ENCODE results near the gene MLANA. TPM values are rescaled to one million over a fixed set of nuclear protein-coding genes. Genes with fewer than 3 reads are reported as not detected.

Gene MLANA
- total RNA-seq, 1 experiment from 2014 or later: not detected

DNA sequence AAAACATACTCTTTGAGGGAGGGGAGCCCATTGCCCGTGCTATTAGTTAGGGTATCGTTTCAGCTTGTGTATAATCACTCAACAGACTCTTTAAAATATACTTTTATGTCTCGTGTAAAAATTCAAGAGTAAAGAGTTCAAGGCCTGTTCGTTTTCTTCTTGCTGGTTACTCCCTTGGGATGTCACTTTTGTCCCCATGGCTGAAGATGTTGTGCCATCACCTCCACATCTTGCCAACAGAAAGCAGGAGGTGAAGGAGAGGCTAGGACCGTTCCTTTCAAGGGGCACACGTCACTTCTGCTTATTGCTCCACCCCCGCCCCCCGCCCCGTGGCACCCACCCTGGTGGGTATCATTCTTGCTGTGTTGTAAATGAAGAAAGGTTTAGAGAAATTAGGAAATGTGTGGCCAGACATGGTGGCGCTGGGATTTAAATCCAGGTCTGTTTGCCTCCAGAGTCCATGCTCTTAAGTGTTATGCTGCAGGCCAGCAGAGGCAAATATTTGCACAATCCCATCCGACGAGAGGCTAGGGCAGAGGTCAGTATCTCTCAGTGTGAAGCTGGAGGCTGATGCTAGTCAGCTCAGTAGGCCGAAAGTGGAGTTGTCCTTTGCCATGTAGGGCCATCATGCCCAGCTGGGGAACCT is 3.0 kb downstream of the MLANA start:
- no peak for DNase-seq (ENCODE audit: low read depth)
- in situ Hi-C loops (cut with HindIII; ENCODE audit: low pct_unique_long_range_greater_than_20kb, low sequenced_read_pairs): no loop called here

DNA sequence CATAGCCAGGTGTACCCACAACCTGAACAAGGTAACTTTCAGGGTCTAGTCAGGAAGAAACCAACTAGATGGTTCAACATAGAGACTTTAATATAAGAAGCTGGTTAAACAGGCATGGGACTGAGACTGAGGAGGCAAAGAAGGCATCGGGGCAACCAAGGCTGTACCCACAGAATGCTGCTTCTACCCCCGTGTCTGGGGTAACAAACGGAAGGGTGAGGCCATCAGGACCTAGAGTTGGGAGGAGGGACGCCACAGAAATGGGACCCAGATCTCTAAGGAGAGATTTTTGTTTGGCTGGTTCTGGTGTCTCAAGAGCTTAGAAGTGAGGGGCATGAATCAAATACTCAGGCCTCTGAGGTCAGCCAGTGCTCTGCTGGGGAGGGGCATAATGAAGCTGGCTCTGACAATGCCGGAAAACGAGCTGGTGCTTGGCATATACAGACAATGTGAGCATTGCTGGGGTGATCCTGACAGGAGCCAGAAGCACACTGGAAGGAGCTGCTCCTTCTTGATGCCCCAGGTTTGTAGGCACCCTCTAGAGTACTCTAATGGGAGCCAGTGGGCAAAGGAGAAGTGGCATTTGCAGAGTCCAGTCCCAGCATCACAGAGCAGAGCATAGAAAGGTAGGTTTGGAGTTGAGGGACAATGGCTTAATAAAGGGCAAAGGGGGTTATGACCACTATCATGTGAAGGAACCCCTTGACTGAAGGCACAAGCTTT is 3.7 kb downstream of the MLANA start:
- in situ Hi-C loops (cut with HindIII; ENCODE audit: low pct_unique_long_range_greater_than_20kb, low sequenced_read_pairs): no loop called here
- DNase-seq (ENCODE audit: low read depth): no peak

DNA sequence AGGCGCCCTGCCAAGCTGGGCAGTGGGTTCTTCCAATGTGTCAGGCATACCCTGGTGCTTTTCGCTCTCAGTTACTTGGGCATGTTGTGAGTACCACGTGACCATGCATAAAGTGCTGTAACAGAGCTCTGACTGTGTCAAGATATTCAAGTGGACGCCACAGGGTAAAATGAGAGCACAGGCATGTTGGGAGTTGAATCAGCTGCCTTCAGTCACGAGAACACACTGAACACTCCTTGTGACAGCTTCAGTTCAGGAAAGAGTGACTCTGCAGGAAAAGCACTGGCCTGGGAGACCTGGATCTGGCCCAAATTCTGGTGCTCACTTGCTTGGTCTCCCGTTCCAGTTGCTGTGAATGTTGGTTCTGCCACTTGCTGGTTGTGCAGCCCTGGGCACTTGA is 5.1 kb downstream of the MLANA start:
- in situ Hi-C loops (cut with HindIII; ENCODE audit: low pct_unique_long_range_greater_than_20kb, low sequenced_read_pairs): no loop called here
- no peak for DNase-seq (ENCODE audit: low read depth)

DNA sequence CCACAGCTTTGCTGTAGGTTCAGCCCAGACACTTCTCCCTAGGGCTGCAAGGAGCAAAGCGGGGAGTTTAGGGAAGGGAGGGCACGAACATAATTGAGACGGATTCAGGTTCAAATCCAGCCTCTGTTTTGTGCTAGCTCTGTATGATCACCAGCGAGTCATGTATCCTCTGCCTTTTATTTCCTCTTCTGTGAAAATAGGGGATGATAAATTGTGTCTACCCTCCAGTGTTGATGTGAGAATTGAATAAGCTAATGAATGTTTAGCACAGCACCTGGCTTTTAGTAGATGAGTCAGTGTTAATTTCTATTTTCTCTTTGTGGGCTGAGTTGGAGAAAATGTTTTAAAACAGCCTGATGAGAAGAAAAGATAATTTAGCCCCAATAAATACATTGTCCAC is 6.2 kb downstream of the MLANA start:
- in situ Hi-C loops (cut with HindIII; ENCODE audit: low pct_unique_long_range_greater_than_20kb, low sequenced_read_pairs): no loop called here
- no peak for DNase-seq (ENCODE audit: low read depth)

DNA sequence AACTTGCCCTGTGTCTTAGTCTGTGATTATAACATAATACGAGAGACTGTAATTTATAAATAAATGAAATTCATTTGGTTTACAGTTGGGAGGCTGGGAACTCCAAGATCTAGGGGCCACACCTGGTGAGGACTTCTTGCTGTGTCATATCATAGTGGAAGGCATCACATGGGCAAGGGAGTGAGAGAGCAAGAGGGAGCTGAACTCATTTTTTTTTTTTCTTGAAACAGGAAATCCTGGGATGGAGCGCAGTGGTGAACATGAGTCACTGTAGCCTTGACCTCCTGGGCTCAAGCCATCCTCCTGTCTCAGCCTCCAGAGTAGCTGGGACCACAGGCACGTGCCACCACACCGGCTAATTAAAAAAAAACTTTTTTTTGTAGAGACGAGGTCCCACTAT is 7.2 kb downstream of the MLANA start:
- DNase-seq (ENCODE audit: low read depth): no peak

DNA sequence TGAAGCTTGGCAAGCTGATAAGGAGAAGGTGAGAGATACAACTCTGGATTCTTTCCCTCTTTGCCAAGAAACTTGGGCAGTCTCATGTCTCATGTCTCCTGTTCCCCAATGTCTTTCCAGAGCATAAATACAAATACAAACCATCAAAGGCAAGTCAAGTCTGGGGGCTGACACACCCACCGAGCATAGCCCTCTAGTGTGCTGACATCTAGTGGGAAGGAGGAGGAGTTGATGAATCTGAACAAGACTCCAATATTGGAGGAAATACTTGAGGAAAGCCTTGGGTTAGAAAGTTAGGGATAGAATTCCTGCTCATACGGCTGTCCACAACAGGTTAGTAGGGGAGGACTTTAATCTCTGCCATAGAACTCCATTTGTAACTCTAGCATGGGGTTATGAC is 8.6 kb downstream of the MLANA start:
- DNase-seq (ENCODE audit: low read depth): no peak
- in situ Hi-C loops (cut with HindIII; ENCODE audit: low pct_unique_long_range_greater_than_20kb, low sequenced_read_pairs): no loop called here

More for the DNA sequence above, 7.2 kb downstream of the MLANA start:
- in situ Hi-C loops (cut with HindIII; ENCODE audit: low pct_unique_long_range_greater_than_20kb, low sequenced_read_pairs): no loop called here

DNA sequence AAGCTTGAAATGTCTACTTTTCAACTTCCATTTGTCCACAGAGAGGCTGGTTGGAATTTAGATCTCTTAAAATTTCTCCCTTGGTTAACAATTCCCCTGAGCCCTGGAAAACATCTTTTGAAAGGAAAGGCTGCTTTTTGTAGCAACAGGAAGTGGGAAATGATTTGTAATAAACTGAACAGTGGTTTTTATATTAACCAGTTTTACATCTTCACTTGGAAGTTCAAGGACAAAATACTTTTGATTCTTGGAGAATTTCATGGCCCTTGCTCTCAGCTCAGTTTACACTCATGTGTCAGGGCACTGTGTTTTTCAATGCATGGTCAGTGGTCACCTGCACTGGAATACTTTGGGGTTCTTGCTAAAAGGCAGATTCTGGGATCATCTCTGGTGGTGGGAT is 9.9 kb downstream of the MLANA start:
- no peak for DNase-seq (ENCODE audit: low read depth)
- in situ Hi-C loops (cut with HindIII; ENCODE audit: low pct_unique_long_range_greater_than_20kb, low sequenced_read_pairs): no loop called here

DNA sequence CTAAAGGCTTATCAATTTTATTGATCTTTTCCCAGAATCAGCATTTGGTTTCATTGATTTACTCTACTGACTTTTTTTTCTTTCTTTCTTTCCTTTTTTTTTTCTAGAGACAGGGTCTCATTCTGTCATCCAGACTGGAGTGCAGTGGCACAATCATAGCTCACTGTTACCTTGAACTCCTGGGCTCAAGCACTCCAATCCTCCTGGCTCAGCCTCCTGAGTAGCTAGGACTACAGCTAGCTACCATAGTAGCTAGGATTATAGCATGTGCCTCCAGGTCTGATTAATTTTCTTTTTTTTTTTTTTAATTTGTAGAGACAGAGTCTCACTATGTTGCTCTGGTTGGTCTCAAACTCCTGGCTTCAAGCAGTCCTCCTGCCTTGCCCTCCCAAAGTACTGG is 11.7 kb downstream of the MLANA start:
- in situ Hi-C loops (cut with HindIII; ENCODE audit: low pct_unique_long_range_greater_than_20kb, low sequenced_read_pairs): no loop called here

DNA sequence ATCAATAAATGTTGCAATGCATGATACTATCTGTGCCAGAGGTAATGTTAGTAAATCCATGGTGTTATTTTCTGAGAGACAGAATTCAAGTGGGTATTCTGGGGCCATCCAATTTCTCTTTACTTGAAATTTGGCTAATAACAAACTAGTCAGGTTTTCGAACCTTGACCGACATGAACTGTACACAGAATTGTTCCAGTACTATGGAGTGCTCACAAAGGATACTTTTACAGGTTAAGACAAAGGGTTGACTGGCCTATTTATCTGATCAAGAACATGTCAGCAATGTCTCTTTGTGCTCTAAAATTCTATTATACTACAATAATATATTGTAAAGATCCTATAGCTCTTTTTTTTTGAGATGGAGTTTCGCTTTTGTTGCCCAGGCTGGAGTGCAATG is 18.2 kb downstream of the MLANA start:
- in situ Hi-C loops (cut with HindIII; ENCODE audit: low pct_unique_long_range_greater_than_20kb, low sequenced_read_pairs): no loop called here
- no peak for DNase-seq (ENCODE audit: low read depth)

More for the DNA sequence above, 11.7 kb downstream of the MLANA start:
- DNase-seq (ENCODE audit: low read depth): no peak

DNA sequence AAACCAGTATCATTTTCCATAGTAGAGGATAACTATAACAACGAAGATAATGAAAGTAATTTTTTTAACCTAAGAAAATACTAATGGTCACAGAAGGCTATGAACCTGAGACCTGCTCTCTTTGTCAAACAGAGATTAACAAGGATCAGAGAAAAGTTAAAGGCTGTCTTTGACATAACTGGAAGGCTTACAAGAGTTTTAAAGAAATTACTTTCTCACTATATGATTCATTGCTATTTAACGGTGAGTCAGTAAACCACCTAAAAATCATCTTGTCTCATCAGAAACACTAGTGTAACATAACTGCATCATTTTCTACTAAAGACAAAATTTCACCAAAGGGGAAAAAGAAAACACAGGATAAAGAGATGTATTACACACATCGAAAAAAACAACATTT is 19.3 kb downstream of the MLANA start:
- no peak for DNase-seq (ENCODE audit: low read depth)
- in situ Hi-C loops (cut with HindIII; ENCODE audit: low pct_unique_long_range_greater_than_20kb, low sequenced_read_pairs): no loop called here

DNA sequence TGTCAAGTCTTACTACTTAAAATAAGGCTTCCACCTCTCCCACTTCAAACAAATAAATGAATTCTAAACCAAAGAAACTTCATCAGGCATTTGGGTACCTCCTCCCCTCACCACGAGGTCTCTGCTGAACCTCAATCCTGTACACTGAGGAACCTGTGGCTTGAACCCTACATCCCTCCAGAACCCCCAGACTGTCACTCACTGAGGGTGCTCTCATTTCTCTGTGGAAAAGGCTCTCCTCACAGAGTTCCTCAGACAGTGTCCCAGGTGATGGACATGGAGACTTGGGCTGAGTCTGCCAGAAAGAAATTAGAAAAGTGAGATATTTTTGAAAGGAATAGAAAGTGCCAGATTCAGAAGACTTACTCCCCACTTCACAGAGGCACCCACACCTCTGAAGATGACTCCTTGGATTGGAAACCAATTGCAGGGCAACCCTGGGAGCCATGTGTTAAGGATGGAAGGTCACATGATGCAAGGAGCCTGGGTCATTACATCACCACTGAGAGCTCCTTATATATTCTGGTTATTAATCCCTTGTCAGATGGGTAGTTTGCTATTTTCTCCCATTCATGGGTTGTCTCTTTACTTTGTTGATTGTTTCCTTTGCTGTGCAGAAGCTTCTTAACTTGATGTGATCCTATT is 19.8 kb downstream of the MLANA start:
- in situ Hi-C loops (cut with HindIII; ENCODE audit: low pct_unique_long_range_greater_than_20kb, low sequenced_read_pairs): no loop called here
- no peak for DNase-seq (ENCODE audit: low read depth)

DNA sequence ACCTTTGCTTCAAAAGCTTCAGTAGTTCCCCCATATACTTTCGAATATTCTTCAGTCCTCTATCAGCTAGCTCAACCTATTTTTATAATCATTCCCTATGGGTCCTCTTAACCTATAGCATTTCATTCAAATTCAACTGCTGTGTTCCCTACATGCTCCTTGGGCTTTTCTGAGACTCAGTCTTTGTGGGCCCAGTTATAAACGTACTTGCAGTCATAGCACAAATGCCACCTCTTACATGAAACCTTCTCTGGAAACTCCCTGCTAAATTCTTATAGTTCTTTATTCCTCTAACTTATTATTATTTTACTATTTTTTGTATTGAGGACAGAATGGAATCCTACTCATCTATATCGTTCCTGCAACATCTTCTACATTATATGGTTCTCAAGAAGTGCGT is 24.7 kb downstream of the MLANA start:
- DNase-seq (ENCODE audit: low read depth): no peak
- in situ Hi-C loops (cut with HindIII; ENCODE audit: low pct_unique_long_range_greater_than_20kb, low sequenced_read_pairs): no loop called here

DNA sequence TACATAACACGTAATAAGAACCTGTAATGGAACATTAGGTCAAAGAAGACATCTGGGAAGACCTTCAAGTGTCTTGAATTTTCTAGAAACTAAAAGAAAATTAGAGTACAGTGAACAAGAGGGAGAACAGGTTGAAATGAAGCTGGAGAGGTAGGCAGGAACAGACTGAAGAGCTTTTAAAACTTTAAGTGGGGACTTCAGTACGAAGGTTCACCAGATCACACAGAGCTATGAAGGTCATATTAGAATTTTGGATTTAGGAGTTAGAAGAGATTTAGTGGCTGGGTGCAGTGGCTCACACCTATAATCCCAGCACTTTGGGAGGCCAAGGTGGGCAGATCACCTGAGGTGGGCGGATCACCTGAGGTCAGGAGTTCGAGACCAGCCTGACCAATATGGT is 26.6 kb downstream of the MLANA start:
- in situ Hi-C loops (cut with HindIII; ENCODE audit: low pct_unique_long_range_greater_than_20kb, low sequenced_read_pairs): no loop called here
- DNase-seq (ENCODE audit: low read depth): no peak

DNA sequence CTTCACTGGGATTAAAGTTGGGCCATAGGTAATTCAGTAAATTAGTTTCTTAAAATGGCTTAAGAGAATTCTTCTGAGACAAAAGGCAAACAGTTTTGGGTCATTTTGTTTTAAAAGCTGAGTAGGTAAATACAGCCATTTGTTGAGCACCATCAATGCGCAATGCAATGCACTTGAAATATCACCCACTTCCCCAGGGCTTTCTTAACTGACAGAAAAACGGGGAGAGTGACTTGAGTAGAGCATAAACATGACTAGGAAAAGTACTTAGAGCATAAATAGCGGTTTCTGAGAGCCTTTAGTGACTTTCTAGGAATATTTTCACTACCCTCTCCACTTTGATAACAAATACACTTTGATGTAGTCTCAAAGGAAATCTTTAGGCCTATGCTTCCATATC is 27.2 kb downstream of the MLANA start:
- in situ Hi-C loops (cut with HindIII; ENCODE audit: low pct_unique_long_range_greater_than_20kb, low sequenced_read_pairs): no loop called here
- DNase-seq (ENCODE audit: low read depth): no peak

DNA sequence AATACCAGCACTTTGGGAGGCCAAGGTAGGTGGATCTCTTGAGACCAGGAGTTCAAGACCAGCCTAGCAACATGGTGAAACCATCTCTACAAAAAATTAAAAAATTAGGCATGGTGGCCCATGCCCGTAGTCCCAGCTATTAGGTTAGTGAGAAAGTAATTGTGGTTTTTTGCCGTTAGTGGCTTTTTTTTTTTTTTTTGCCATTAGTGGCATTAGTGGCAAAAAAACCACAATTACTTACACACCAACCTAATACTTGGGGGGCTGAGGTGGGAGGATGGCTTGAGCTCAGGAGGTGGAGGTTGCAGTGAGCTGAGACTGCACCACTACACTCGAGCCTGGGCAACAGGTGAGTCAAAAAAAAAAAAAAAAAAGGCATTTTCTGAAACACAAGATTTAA is 27.8 kb downstream of the MLANA start:
- no peak for DNase-seq (ENCODE audit: low read depth)
- in situ Hi-C loops (cut with HindIII; ENCODE audit: low pct_unique_long_range_greater_than_20kb, low sequenced_read_pairs): no loop called here

DNA sequence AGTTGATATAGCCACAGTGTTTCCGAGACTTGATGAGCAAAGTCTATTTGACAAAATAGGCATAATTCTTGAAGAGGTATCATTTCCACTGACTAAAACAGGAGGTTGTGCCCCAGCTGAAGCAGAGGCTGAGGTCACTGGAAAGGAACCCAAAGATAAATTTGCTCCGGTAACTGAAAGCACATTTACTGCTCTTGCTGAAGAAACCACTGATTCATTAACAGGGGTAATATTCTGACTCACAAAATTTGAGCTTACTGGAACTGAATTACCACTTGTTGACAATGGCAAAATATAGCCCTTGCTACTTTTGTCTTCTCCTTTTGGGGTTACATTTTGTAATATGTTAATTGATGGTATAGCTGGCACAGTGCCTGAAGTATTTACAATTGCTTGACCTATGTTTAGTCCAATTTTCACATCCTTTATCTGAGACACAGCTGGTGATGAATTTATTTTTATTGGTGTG is 30.2 kb downstream of the MLANA start:
- in situ Hi-C loops (cut with HindIII; ENCODE audit: low pct_unique_long_range_greater_than_20kb, low sequenced_read_pairs): no loop called here
- DNase-seq (ENCODE audit: low read depth): no peak

DNA sequence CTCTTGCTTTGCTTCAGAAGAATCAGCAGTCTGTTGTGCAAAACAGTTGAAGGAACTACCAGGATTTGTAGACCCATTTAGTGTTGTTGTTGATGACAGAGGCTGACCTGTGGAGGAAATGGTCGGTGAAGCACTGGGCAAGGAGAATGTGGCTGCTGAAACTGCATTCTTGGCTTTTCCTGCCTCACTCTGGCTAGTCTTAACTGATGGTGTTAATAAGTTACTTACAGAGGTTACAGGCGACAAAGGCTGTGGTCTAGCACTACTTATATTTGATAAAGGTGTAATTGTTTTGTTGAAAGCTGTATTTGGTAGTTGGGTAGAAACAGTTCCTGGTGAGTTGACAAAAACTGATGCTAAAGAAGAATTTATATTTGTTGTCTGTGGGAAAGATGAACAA is 31.5 kb downstream of the MLANA start:
- peak; percentile 4 for DNase-seq (ENCODE audit: low read depth)
- in situ Hi-C loops (cut with HindIII; ENCODE audit: low pct_unique_long_range_greater_than_20kb, low sequenced_read_pairs): no loop called here

DNA sequence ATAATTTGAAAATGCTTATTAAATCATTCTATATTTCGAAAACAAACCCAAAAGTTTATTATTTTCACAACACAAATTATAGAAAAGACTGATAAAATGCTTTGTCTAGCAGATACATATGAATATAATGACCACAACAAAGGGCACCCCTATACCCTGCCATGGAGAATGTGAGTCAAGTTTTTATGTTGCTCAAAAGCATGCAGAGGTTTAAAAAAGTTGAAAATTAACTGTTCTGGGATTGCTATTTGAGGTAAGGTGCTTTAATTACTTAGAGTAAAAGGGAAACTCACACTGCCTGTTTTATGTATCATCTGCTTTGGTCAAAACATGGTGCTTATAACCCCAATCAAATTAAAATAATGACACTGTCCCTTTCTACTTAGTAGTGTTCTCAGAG is 41.0 kb downstream of the MLANA start:
- no peak for DNase-seq (ENCODE audit: low read depth)
- in situ Hi-C loops (cut with HindIII; ENCODE audit: low pct_unique_long_range_greater_than_20kb, low sequenced_read_pairs): no loop called here

DNA sequence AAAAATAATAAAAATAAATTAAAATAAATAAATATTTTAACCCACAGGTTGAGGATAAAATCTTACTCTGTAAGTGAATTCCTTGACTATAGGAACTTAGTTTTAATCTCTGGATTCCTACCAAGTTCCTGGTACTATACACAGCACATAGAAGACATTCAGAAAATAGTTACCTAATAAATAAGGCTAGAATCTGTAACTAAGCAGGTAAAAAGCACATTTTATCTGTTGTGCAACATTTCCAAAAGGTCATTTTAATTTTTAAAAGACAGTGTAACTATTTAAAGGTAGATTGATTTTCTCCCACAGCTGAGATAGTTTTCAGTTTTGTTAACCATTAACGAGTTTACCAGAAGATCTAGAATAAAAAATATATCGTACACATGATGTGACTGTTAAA is 47.8 kb downstream of the MLANA start:
- no peak for DNase-seq (ENCODE audit: low read depth)
- in situ Hi-C loops (cut with HindIII; ENCODE audit: low pct_unique_long_range_greater_than_20kb, low sequenced_read_pairs): no loop called here

DNA sequence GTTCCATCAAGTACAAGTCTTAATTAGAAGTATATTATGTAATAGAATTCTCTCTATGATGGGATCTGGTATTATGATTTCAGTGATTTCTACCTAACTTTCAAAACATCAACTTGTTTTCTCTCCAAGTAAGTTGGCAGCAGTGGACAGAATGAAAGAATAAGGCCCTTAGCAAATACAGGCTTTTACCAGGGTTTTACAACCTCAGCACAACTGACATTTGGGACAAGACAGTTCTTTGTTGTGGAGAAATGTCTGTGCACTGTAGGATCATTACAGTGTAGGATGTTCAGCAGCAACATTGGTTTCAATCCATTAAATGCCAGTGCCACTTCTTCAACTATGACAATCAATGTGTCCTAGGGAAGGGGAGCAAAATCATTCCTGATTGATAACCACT is 48.8 kb downstream of the MLANA start:
- in situ Hi-C loops (cut with HindIII; ENCODE audit: low pct_unique_long_range_greater_than_20kb, low sequenced_read_pairs): no loop called here

More for the DNA sequence above, 48.8 kb downstream of the MLANA start:
- no peak for DNase-seq (ENCODE audit: low read depth)
